Limb (tissue), 2 donors: ENCODE data around the gene PTCD1.
"Not testable (repeated sequence)": the region's sequence is repeated elsewhere in the genome, so short reads cannot be mapped to it uniquely, and the experiment has no call there.

Experiments
- DNase-seq, 2 donors: peaks; one replicate each; pipeline ENCODE4 v3.0.0-alpha.2; 2016; ENCODE audit errors: extremely low spot score in 2 of 2

PTCD1 gene

DNA sequence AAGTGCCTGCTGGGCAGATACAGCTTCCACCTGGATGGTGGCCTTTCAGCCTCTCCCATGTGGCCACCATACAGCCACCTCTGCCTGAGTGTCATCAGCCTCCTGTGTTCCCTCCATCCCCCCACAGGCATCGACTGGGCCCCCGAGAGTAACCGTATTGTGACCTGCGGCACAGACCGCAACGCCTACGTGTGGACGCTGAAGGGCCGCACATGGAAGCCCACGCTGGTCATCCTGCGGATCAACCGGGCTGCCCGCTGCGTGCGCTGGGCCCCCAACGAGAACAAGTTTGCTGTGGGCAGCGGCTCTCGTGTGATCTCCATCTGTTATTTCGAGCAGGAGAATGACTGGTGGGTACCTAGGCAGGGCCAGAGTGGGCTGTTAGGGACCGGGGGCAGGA, 50.7 kb downstream of the PTCD1 start:
- DNase-seq = no peak

DNA sequence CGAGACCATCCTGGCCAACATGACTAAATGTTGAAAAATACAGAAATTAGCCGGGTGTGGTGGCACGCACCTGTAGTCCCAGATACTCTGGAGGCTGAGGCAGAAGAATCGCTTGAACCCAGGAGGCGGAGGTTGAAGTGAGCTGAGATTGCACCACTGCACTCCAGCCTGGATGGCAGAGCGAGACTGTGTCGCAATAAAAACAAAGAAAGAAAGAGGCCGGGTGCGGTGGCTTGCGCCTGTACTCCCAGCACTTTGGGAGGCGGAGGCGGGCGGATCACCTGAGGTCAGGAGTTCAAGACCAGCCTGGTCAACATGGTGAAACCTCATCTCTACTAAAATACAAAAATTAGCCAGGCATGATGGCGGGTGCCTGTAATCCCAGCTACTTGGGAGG, 51.4 kb downstream of the PTCD1 start:
- not testable (repeated sequence) for DNase-seq

DNA sequence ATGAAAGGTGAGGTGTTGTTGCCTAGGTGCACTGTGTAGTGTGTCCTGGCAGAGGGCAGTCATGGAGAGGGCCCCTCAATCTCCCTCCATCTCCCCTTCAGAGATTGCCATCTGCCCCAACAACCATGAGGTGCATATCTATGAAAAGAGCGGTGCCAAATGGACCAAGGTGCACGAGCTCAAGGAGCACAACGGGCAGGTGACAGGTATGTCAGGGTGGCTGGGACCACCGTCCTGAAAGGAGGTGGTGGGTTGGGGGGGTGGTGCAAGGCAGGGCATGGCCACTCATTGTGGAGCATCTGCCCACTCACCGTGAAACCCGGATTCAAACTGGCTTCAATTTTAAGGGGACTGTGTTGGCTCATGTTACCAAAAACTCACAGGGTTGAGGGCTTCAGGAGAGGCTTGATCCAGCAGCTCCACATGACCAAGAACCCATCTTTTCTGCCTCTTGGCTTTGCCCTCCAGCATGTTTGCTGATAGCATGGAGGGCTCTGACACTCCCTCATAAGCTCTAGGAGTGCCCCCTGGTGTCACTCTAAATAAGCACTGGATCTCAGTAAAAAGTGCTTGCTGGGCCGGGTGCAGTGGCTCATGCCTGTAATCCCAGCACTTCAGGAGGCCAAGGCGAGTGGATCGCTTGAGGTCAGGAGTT, 51.9 kb downstream of the PTCD1 start:
- DNase-seq = no peak

DNA sequence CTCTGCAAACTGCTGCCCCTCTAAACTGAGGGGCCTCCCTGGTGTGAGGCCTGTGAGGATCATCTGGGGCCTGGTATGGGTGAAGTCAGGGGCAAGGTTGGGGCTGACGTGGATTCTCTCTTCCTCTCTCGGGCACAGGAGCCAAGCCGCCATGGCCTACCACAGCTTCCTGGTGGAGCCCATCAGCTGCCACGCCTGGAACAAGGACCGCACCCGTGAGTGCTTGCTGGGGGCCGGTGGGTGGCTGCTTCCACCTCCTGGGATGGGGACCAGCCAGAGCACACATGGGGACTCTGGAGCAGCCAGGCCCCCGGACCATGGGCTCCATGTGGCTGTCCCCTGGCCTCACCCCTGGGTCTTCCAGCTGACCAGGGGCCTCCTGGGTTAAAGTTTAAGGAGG, 53.0 kb downstream of the PTCD1 start:
- no peak for DNase-seq

DNA sequence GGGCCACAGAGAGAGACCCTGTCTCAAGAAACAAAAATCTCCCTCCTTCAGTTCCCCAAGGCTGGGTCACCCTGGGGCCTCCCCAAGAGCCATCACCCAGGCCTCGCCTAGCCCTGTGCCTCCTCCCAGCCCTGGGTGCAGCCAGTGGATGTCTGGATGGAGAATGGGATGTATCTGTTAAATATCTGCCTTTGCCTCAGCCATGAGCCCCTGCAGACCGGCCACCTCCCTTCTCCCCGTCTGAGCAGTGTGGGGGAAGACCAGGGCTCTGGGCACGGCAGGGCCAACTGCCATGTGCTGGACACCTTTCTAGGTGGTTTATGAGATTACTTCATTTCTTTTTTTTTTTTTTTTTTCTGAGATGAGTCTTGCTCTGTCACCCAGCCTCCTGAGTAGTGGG, 54.1 kb downstream of the PTCD1 start:
- no peak for DNase-seq

DNA sequence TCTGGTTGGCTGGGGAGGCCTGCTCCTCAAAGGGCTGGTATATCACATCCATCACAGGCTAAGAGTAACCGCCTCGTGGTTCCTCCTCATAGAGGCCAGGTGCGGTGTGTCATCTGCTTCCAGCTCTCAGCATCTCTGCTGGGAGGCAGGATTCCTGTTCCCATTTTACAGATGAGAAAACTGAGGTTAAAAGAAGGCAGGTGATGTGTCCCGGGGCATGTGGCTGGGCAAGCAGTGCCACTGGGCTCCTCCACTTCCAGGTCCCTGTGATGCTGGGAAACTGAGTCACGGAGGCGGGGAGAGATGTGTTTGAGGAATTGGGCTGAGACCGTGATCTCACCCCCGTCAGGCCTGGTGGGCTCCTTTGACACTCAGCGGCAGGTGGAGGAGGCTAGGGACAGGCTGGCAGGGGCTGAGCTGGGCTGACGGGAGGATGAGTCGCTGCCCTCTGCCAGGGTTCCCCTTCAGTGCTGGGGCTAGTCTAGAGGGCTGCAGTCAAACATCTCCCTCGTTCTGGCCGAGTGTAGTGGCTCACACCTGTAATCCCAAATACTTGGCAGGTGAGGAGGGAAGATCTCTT, 54.7 kb downstream of the PTCD1 start:
- no peak for DNase-seq

DNA sequence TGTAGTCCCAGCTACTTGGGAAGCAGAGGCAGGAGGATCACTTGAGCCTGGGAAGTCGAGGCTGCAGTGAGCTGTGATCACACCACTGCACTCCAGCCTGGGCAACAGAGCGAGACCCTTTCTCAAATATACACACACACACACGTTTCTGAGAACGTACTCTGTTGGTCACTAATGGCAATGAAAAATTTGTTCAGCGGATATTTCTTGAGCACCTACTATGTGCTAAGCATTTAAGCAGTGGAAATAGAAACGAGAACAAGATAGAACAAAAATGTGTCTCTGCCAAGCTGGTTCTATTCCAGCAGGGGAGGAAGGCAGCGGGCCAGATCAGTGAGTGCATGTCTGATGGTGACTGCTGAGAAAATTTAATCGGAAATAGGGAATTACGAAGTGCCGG, 55.4 kb downstream of the PTCD1 start:
- DNase-seq = no peak

DNA sequence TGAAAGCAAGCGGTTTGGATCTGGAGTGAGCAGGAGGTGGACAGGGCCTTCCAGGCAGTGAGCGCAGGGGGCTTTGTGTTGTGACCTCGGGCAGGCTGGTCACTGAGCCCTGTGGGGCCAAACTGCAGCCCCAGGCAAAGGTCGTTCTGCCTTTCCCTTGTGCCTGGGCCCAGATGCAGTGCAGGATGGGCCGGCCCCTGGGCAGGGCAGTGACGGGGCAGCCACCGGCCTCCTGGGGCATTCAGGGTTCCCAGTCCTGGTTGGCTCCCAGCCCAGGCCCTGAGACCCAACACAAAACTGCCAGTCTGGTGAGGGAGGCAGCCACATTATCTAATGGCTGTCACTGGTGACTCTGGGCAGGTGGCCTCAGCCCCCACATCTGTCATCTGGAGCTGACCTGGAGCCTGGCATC, 56.9 kb downstream of the PTCD1 start:
- DNase-seq = no peak

DNA sequence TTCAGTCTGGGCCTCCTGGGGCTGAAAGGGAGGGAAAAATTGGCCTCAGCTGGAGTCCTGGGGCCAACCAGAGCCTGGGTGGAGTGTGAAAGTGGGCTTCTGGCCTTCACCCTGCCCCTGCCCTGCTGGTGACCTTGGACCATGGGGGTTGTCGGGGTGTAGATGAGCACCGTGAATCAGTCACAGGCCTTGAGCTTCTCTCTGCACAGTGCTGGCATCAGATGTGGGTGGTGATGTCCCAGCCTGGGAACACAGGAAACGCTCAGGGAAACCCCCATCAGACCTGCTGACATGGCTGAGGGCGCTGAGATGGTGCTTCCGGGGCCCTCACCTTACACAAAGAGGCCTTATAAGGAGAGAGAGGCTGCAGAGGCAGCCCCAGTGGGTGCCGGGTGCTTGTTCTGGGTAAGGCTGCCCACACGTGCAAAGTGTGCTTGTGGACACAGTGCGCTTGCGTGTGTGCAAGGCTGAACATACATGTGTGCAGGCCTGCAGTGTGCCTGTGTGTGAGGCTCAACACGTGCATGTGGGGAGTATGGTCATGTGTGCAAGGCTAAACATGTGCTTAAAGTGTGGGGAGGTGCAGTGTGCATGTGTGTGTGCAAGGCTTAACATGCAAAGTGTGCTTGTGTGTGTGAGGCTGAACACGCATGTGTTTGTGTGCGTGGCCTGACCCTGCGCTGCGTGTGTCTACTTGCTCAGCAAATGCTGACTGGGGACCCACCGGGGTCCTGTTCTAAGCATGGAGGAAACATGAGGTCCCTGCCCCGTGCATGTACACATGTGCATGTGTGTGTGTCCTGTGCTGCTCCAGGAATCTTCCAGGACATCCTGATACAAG, 57.6 kb downstream of the PTCD1 start:
- no peak for DNase-seq

DNA sequence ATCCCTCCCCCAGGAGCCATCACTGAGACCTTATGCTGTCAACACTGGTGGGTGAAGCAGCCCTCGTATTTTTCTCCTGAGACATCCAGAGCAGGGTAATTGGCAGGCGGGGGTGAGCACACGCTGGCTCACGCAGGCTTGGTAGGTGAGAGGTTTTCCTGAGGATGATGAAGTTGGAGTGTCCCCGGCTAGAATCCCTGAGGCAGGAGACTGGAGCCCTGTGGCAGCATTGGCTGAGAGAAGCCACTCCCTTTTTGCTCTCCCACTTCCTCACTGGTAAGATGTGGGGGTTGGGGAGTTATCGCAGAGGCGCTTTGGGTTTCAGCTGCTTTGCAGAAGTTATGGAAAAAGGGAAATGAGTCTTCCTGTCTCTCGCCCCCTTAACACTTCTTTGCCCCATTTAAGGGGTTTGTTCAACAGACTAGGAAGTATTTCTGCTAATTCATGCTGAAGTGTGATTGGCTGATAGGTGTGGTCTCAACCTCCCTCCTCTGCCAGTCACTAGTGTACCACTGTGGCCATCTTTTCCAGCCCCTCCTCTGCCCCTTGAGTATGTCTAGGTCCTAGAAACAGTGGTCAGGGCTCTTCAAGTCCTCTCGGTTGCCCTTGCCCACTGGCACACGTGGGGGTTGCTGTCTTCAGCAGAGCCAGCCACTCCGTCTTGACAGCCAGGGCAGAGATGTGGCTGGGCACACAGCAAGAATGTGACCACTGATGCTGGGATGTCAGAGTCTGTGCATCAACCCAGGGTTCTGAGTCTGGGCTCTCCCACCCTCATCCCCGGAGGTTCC, 58.4 kb downstream of the PTCD1 start:
- DNase-seq = no peak

DNA sequence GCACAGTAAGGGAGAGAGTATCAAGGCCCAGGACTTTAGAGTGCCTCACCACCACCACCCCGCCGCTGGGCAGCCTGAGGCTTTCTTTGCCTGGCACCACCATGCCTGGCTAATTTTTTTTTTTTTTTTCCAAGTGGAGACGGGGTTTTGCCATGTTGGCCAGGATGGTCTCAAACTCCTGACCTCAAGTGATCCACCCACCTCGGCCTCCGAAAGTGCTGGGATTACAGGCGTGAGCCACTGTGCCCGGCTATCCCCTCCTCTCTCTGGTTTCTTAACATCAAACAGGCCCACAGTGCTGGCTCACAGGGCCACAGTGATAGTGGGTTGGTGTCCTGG, 58.9 kb downstream of the PTCD1 start:
- not testable (repeated sequence) for DNase-seq

DNA sequence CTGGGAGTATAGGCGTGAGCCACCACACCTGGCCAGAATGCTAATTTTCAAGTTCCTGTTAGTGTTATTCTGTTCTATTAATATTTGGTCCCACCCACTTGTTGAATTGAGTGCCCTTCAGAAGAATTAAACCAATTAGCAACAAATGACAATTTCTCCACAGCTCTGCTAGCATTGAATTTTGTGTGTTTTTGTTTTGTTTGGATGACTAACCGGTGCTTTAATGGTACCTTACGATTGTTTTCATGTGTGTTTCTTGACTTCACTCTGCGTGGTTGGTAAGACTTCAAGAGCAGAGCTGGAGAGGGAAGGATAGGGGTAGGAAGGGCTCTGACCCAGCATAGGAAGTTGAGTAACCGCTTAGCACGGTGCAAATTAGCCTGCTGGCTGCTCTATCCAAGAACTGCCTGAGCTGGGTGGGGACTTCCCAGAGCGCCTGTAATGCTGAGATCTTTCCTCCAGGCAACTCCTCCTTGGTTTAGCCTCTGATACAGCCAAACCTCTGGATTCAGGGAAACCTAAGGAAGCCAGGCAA, 59.5 kb downstream of the PTCD1 start:
- peak in 1 of 2 donors; percentile 67 for DNase-seq

DNA sequence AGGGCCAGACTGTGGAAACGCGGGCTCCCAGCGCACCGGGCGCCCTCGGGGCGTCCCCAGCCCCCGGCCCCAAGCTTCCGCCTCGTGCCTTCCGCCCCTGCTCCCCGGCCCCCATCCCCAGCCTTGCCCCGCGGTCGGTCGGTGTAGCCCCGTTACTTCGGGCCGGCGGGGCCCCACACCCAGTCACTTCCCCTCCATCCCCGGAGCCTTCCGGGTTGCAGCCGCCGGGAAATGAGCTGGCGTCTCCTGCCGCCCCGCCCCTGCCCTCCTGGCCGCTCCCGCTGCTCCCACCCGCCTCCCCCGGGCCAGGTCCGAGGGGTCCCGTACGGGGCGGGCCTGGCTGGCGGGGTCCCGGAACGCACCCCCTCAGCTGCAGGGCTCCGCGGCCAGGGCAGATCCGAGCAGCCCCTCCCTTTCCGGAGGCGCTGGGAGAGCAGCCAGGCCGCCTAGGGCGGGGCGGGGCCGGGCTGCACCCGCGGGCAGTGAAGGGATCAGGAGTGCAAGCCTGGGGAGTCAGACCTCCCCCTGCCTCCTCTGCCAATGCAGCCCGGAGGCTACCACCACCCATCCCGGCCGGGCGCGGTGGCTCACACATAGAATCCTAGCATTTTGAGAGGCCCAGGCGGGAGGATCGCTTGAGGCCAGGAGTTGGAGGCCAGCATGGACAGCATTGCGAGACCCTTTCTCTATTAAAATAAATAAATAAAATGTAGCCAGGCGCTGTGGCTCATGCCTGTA, 63.4 kb downstream of the PTCD1 start:
- DNase-seq = peak; percentile 36 to 81

DNA sequence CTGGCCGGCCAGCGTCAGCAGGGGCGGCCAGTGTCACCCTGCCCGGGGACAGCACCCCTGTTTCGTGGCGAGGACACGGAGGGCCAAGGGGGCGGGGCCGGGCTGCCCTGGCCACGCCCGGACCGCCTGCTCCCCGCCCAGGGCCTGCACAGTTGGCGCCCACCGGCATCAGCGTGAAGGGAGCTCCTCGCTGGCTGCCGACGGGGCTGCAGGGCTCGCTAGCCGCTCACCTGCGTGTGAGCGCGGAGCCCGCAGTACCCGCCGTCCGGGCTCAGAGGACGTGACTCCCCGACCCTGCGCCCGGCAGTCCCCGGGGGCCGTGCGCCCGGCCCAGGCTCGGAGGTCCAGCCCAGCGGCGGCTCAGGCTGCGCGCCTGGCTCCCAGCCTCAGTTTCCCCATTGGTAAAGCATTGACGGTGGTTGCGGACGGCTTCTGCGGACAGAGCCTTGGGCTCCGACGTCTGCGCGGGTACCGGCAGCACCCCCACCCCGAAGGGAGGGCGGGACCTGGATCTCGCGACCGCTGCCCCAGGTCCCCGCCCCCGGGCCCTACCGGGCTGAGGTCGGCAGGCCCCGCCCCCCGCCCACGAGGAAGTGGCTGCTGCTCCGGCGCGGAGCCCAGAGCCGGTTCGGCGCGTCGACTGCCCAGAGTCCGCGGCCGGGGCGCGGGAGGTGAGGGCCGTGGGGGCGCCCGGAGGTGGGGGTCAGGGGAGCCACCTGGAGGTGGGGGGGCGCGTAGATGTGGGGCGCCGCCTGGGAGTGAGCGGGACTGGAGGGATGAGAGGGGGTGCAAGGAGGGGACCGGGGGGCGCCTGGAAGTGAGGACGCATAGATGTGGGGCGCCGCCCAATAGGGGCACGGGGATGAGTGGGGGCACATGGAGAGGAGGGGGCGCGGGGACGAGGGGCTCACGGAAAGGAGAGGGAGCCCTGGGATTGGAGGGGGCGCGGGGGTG, 64.2 kb downstream of the PTCD1 start, which contains the start of gene ARPC1B:
Gene ARPC1B, plus strand, starts transcription at position 620 of the 954 bp plus-strand sequence. CDS start 10,985 bp downstream, outside the sequence.
- peak; percentile 26 to 81 for DNase-seq

DNA sequence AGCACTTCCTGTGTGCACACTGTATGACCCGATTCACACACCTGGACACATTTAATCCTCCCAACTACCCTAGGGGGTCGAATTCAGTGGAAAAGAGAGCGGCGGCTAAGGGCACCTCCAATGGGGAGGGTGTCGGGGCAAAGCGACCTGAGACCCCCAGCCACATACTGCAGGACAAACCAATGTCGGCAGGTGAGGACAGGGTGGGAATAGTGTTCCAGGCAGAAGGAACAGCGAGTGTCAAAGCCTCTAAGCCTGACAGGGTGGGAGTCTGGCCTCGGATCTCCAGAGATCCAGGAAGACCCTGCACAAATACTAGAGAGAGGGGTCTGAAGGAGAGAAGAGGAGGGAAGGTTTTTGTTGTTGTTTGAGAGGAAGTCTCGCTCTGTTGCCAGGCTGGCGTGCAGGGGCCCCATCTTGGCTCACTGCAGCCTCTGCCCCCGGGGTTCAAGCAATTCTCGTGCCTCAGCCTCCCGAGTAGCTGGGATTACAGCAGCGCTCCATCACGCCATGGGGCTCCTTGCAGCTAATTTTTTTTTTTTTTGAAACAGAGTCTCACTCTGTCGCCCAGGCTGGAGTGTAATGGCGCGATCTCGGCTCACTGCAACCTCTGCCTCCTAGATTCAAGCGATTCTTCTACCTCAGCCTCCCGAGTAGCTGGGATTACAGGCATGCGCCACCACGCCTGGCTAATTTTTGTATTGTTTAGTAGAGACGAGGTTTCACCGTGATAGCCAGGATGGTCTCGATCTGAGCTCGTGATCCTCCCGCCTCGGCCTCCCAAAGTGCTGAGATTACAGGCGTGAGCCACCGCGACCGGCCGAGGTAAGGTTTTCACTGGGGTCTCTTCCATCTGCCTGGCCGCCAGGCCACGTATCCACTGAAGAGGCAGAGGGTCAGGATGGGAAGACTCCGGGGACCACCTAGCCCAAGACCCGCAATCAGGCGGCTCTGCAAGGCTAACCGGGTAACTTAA, 65.2 kb downstream of the PTCD1 start:
- DNase-seq = no peak

DNA sequence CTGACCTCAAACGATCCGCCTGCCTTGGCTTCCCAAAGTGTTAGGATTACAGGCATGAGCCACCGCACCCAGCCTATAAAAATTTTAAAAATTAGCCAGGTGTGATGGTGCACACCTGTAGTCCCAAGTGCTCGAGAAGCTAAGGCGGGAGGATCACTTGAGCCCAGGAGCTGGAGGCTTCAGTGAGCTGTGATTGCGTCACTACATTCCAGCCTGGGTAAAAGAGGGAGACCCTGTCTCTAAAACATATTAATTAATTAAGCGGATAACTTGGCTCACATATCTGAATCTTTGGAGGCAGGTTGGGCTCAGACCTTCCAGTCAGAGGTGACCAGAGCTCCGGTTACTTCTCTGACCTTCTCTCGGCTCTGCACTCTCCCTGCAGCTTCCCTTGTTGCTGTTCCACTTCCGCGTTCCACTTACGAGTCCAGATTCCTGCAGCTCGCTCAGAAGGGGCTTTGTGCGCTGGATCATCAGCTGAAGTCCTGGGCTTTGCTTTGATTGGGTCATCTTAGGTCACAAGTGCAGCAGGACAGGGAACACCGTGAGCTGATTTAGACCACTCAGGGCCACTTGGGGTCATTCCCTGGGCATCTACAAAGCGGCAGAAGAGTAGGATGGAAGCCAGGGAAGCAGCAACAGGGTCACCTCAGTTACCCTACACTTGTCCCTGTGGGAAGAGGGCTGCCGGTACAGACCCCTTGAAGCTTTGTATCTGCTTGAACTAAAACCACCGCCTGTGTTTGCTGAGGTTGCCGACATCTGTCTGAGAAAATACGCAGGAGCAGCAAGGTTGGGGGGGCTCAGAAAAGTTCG, 66.1 kb downstream of the PTCD1 start:
- peak in 1 of 2 donors; percentile 37 for DNase-seq

DNA sequence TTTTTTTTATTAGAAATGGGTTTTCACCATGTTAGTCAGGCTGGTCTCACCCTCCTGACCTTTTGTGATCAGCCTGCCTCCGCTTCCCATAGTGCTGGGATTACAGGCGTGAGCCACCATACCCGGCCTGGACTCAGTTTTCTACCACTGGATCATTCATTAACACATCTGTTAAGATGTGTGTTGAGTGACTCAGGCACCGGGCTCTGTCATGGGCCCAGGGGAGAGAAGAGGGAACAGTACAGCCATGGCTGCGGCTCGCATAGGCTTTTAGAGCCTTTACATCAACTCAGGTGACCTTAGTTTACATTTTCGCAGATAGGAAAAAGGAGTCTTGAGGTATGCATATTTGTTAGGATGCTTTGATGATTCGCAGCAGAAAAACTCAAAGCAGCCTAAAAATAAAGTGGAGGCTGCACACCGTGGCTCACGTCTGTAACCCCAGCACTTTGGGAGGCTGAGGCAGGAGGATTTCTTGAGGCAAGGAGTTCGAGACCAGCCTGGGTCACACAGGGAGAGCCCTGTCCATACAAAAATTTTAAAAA, 67.2 kb downstream of the PTCD1 start:
- DNase-seq = no peak
